Mesenchymal stem cell (in vitro differentiated cells and primary cell): ENCODE results near the gene PIK3CA.

Experiments used
- DNase-seq: peaks from one replicate; pipeline ENCODE4 v3.0.0-alpha.2; 2013
- H2AFZ ChIP-seq: one replicate; pipeline ENCODE4 v1.6.1; 2013; ENCODE audit warnings: low read depth, mild to moderate bottlenecking, control low read depth, inconsistent platforms, low read length, moderate library complexity
- H2AK5ac ChIP-seq: 2 replicates; pipeline ENCODE4 v1.6.1; 2013; ENCODE audit warnings: low read length, moderate library complexity, mild to moderate bottlenecking, inconsistent platforms; ENCODE audit not compliant: severe bottlenecking
- H2BK120ac ChIP-seq: one replicate; pipeline ENCODE4 v1.6.1; 2013; ENCODE audit warnings: low read depth, mild to moderate bottlenecking, inconsistent platforms, low read length, moderate library complexity
- H2BK12ac ChIP-seq, 2 experiments: one replicate each; pipeline ENCODE4 v1.6.1; 2013; ENCODE audit warnings: inconsistent platforms in 2 of 2, low read length in 2 of 2, mild to moderate bottlenecking in 2 of 2, moderate library complexity in 2 of 2, control low read depth in 1 of 2
- H2BK15ac ChIP-seq: one replicate; pipeline ENCODE4 v1.6.1; 2013; ENCODE audit warnings: mild to moderate bottlenecking, low read depth, inconsistent platforms; ENCODE audit not compliant: poor library complexity, severe bottlenecking
- H2BK5ac ChIP-seq: 2 replicates; pipeline ENCODE4 v1.6.1; 2013; ENCODE audit warnings: low read depth, mild to moderate bottlenecking, low read length, control low read depth, inconsistent platforms; ENCODE audit not compliant: poor library complexity, severe bottlenecking
- H3K14ac ChIP-seq, 2 experiments: one replicate each; pipeline ENCODE4 v1.6.1; 2013; ENCODE audit warnings: inconsistent platforms in 2 of 2, low read length in 2 of 2, control low read depth in 1 of 2, mild to moderate bottlenecking in 1 of 2, moderate library complexity in 1 of 2
- H3K18ac ChIP-seq, 2 experiments: one replicate each; pipeline ENCODE4 v1.6.1; 2013; ENCODE audit warnings: inconsistent platforms in 2 of 2, low read length in 2 of 2, control low read depth in 1 of 2, low read depth in 1 of 2, mild to moderate bottlenecking in 1 of 2
- H3K23ac ChIP-seq, 2 experiments: one replicate each; pipeline ENCODE4 v1.6.1; 2013; ENCODE audit warnings: inconsistent platforms in 2 of 2, low read length in 2 of 2, mild to moderate bottlenecking in 2 of 2, moderate library complexity in 2 of 2, control low read depth in 1 of 2
- H3K27ac ChIP-seq: 2 replicates; pipeline ENCODE4 v1.5.1; 2013; ENCODE audit warnings: mild to moderate bottlenecking, moderate library complexity, low read length, control low read depth, inconsistent platforms; ENCODE audit not compliant: poor library complexity, severe bottlenecking
- H3K27me3 ChIP-seq, 2 experiments: 2 replicates each; pipeline versions ENCODE4 v1.6.1 to v1.7.0; 2013; ENCODE audit warnings: low read length in 2 of 2, mild to moderate bottlenecking in 2 of 2, moderate library complexity in 2 of 2, control low read depth in 1 of 2, inconsistent platforms in 1 of 2; ENCODE audit not compliant: control insufficient read depth in 1 of 2, insufficient read depth in 1 of 2
- H3K36me3 ChIP-seq, 2 experiments: 2 replicates each; pipeline versions ENCODE4 v1.6.1 to v1.7.0; 2013; ENCODE audit warnings: low read length in 2 of 2, control low read depth in 1 of 2, inconsistent platforms in 1 of 2, low read depth in 1 of 2, mild to moderate bottlenecking in 1 of 2; ENCODE audit not compliant: insufficient read depth in 2 of 2, control insufficient read depth in 1 of 2
- H3K4ac ChIP-seq, 2 experiments: one replicate each; pipeline ENCODE4 v1.6.1; 2013; ENCODE audit warnings: inconsistent platforms in 2 of 2, low read length in 2 of 2, mild to moderate bottlenecking in 2 of 2, moderate library complexity in 2 of 2, control low read depth in 1 of 2, low read depth in 1 of 2
- H3K4me1 ChIP-seq: 2 replicates; pipeline ENCODE4 v1.6.1; 2013; ENCODE audit warnings: low read depth, low read length, control low read depth; ENCODE audit not compliant: control insufficient read depth, insufficient read depth
- H3K4me2 ChIP-seq: 2 replicates; pipeline ENCODE4 v1.6.1; 2013; ENCODE audit warnings: low read length, mild to moderate bottlenecking, inconsistent platforms; ENCODE audit not compliant: poor library complexity, severe bottlenecking
- H3K4me3 ChIP-seq, 2 experiments: 2 replicates each; pipeline versions ENCODE4 v1.5.1 to v1.7.0; 2013; ENCODE audit warnings: low read length in 2 of 2, mild to moderate bottlenecking in 2 of 2, control low read depth in 1 of 2, low read depth in 1 of 2; ENCODE audit not compliant: insufficient read depth in 1 of 2
- H3K79me1 ChIP-seq: replicated peaks from 2 replicates; pipeline ENCODE4 v1.6.1; 2013; ENCODE audit warnings: mild to moderate bottlenecking, control low read depth, low read length, inconsistent platforms; ENCODE audit not compliant: poor library complexity, severe bottlenecking
- H3K9ac ChIP-seq: 2 replicates; pipeline ENCODE4 v1.7.0; 2013; ENCODE audit warnings: mild to moderate bottlenecking, low read length, moderate library complexity
- H3K9me3 ChIP-seq: 2 replicates; pipeline ENCODE4 v1.7.0; 2013; ENCODE audit warnings: mild to moderate bottlenecking, low read length; ENCODE audit not compliant: control insufficient read depth
- H4K8ac ChIP-seq: one replicate; pipeline ENCODE4 v1.6.1; 2013; ENCODE audit warnings: inconsistent platforms, mild to moderate bottlenecking, low read length, moderate library complexity
- H4K91ac ChIP-seq: one replicate; pipeline ENCODE4 v1.6.1; 2013; ENCODE audit warnings: mild to moderate bottlenecking, low read length, inconsistent platforms
- WGBS: methylation state at CpG from one replicate; pipeline ENCODE4 v1.1.7; 2013; ENCODE audit warnings: mixed read lengths; 5-methylcytosine and 5-hydroxymethylcytosine counted together

Gene PIK3CA

GRCh38 chr3:179149406-179149867 is 1.3 kb downstream of the PIK3CA start:
- H3K27me3 ChIP-seq, result no peaks in the 10 kb centered on the region
- H3K14ac ChIP-seq, result no peak overlapping the region
- H2BK120ac ChIP-seq, result no peak overlapping the region
- peak overlapping the region; percentile 86 to 97 for H3K4me3 ChIP-seq
- WGBS, result 3% methylated on average over 9 of the region's 9 CpGs
- peaks cover 6% of the 10 kb centered on the region for H3K79me1 ChIP-seq
- no peaks in the 10 kb centered on the region for H3K9me3 ChIP-seq
- peaks cover 2% of the 10 kb centered on the region for H3K4me1 ChIP-seq
- peak; percentile 60 for DNase-seq
- no peaks in the 10 kb centered on the region for H3K36me3 ChIP-seq
- no peak overlapping the region for H2BK5ac ChIP-seq
- no peak overlapping the region for H2BK12ac ChIP-seq
- no peak overlapping the region for H2AFZ ChIP-seq
- no peak overlapping the region for H3K4ac ChIP-seq
- H4K8ac ChIP-seq, result no peak overlapping the region
- H3K27ac ChIP-seq, result peak overlapping the region; percentile 61
- no peak overlapping the region for H2AK5ac ChIP-seq
- no peak overlapping the region for H4K91ac ChIP-seq
- no peak overlapping the region for H2BK15ac ChIP-seq
- peak overlapping the region; percentile 87 for H3K9ac ChIP-seq
- H3K23ac ChIP-seq, result no peak overlapping the region
- peak overlapping the region; percentile 30 to 33 for H3K18ac ChIP-seq
- peak overlapping the region; percentile 46 for H3K4me2 ChIP-seq

GRCh38 chr3:179149951-179150350 is 1.8 kb downstream of the PIK3CA start:
- H2BK12ac ChIP-seq, result no peak overlapping the region
- H2BK120ac ChIP-seq, result no peak overlapping the region
- peak overlapping the region in 1 of 2 experiments; percentile 86 for H3K4me3 ChIP-seq
- H4K8ac ChIP-seq, result no peak overlapping the region
- no peak overlapping the region for H2BK5ac ChIP-seq
- no peaks in the 10 kb centered on the region for H3K9me3 ChIP-seq
- H3K27ac ChIP-seq, result no peak overlapping the region
- no peak overlapping the region for H3K4ac ChIP-seq
- peak overlapping the region; percentile 47 for H3K4me2 ChIP-seq
- no peak overlapping the region for H3K14ac ChIP-seq
- peaks cover 6% of the 10 kb centered on the region for H3K79me1 ChIP-seq
- no peak overlapping the region for H3K23ac ChIP-seq
- H2AK5ac ChIP-seq, result no peak overlapping the region
- H3K18ac ChIP-seq, result no peak overlapping the region
- no peaks in the 10 kb centered on the region for H3K36me3 ChIP-seq
- no peak overlapping the region for H2AFZ ChIP-seq
- no peaks in the 10 kb centered on the region for H3K27me3 ChIP-seq
- H3K9ac ChIP-seq, result peak overlapping the region; percentile 87
- no peak overlapping the region for H4K91ac ChIP-seq
- WGBS, result no CpG with 5 or more reads among the region's 4 CpGs
- H2BK15ac ChIP-seq, result no peak overlapping the region
- DNase-seq, result peak; percentile 24
- peaks cover 2% of the 10 kb centered on the region for H3K4me1 ChIP-seq

- H3K18ac ChIP-seq, result no peak overlapping the region
- H2BK15ac ChIP-seq, result no peak overlapping the region
- H3K4ac ChIP-seq, result no peak overlapping the region
- no peak overlapping the region for H2AK5ac ChIP-seq
- no peak overlapping the region for H2BK5ac ChIP-seq
- H3K9me3 ChIP-seq, result no peaks in the 10 kb centered on the region
- H3K79me1 ChIP-seq, result peaks cover 6% of the 10 kb centered on the region
- DNase-seq, result no peak
- H3K9ac ChIP-seq, result peak overlapping the region; percentile 87
- H3K4me1 ChIP-seq, result peaks cover 2% of the 10 kb centered on the region
- H2BK12ac ChIP-seq, result no peak overlapping the region
- H3K14ac ChIP-seq, result no peak overlapping the region
- no peaks in the 10 kb centered on the region for H3K36me3 ChIP-seq
- H2BK120ac ChIP-seq, result no peak overlapping the region
- 60% methylated on average over 1 of the region's 3 CpGs for WGBS
- no peak overlapping the region for H3K23ac ChIP-seq
- no peaks in the 10 kb centered on the region for H3K27me3 ChIP-seq
- H4K8ac ChIP-seq, result no peak overlapping the region
- no peak overlapping the region for H2AFZ ChIP-seq
- no peak overlapping the region for H3K4me2 ChIP-seq
- H3K4me3 ChIP-seq, result peak overlapping the region in 1 of 2 experiments; percentile 86
- no peak overlapping the region for H3K27ac ChIP-seq
- no peak overlapping the region for H4K91ac ChIP-seq
Measured at GRCh38 chr3:179150610-179151009, 2.5 kb downstream of the PIK3CA start.

- DNase-seq, result no peak
- H3K4me3 ChIP-seq, result no peak overlapping the region
- H2BK12ac ChIP-seq, result no peak overlapping the region
- no peak overlapping the region for H3K4me2 ChIP-seq
- H3K9me3 ChIP-seq, result no peaks in the 10 kb centered on the region
- no peak overlapping the region for H2AFZ ChIP-seq
- no peak overlapping the region for H2BK5ac ChIP-seq
- H2BK15ac ChIP-seq, result no peak overlapping the region
- H3K27me3 ChIP-seq, result no peaks in the 10 kb centered on the region
- H3K14ac ChIP-seq, result no peak overlapping the region
- no peak overlapping the region for H3K4ac ChIP-seq
- H4K8ac ChIP-seq, result no peak overlapping the region
- H3K79me1 ChIP-seq, result peaks cover 11% of the 10 kb centered on the region
- no peak overlapping the region for H3K9ac ChIP-seq
- H3K27ac ChIP-seq, result no peak overlapping the region
- no peak overlapping the region for H3K23ac ChIP-seq
- H2BK120ac ChIP-seq, result no peak overlapping the region
- H4K91ac ChIP-seq, result no peak overlapping the region
- no peak overlapping the region for H3K18ac ChIP-seq
- no peaks in the 10 kb centered on the region for H3K36me3 ChIP-seq
- H3K4me1 ChIP-seq, result peaks cover 2% of the 10 kb centered on the region
- no peak overlapping the region for H2AK5ac ChIP-seq
Measured at GRCh38 chr3:179151474-179151873, 3.3 kb downstream of the PIK3CA start.
